HEK293T (cell line): ENCODE data around the gene DEFB131A.
"Not testable (repeated sequence)": the region's sequence is repeated elsewhere in the genome, so short reads cannot be mapped to it uniquely, and the experiment has no call there.

Experiments
- CTCF ChIA-PET: fragments of 350-600 bp; formaldehyde crosslinking; extraction: SDS; loops from one replicate; lab custom pipeline; 2021; ENCODE audit warnings: antibody characterized with exemption, inconsistent platforms; lab: Yijun Ruan, JAX
- POLR2A ChIA-PET: fragments of 350-600 bp; formaldehyde crosslinking; extraction: SDS; loops from one replicate; lab custom pipeline; 2020; ENCODE audit warnings: antibody characterized with exemption, inconsistent platforms; lab: Yijun Ruan, JAX
- DNase-seq: peaks from one replicate; pipeline ENCODE4 v3.0.0; 2012; ENCODE audit warnings: mixed read lengths; ENCODE audit errors: extremely low spot score
- ARNT ChIP-seq: fragments of 450-650 bp; IDR thresholded peaks from 2 replicates; pipeline ENCODE4 v1.6.1; 2017; ENCODE audit warnings: mild to moderate bottlenecking
- BHLHE40 ChIP-seq: fragments of 450-650 bp; IDR thresholded peaks from 2 replicates; pipeline ENCODE4 v1.6.1; 2016; ENCODE audit warnings: mild to moderate bottlenecking, moderate library complexity, borderline replicate concordance
- CTBP1 ChIP-seq: fragments of 450-650 bp; IDR thresholded peaks from 2 replicates; pipeline ENCODE4 v1.6.1; 2016; ENCODE audit warnings: borderline replicate concordance
- ELF4 ChIP-seq: fragments of 450-650 bp; IDR thresholded peaks from 2 replicates; pipeline ENCODE4 v1.6.1; 2017; ENCODE audit warnings: antibody characterized with exemption
- FOXA1 ChIP-seq: fragments of 450-650 bp; IDR thresholded peaks from 2 replicates; pipeline ENCODE4 v1.6.1; 2016; ENCODE audit warnings: mild to moderate bottlenecking
- FOXM1 ChIP-seq: fragments of 450-650 bp; IDR thresholded peaks from 2 replicates; pipeline ENCODE4 v1.6.1; 2017; ENCODE audit warnings: mild to moderate bottlenecking, borderline replicate concordance
- L3MBTL2 ChIP-seq: fragments of 450-650 bp; conservative IDR thresholded peaks from 2 replicates; pipeline ENCODE4 v1.6.1; 2016; ENCODE audit warnings: mild to moderate bottlenecking
- LEF1 ChIP-seq: fragments of 450-650 bp; IDR thresholded peaks from 2 replicates; pipeline ENCODE4 v1.6.1; 2017; ENCODE audit warnings: mild to moderate bottlenecking, borderline replicate concordance
- NFRKB ChIP-seq: fragments of 450-650 bp; IDR thresholded peaks from 2 replicates; pipeline ENCODE4 v1.6.1; 2016; ENCODE audit warnings: mild to moderate bottlenecking, moderate library complexity
- SP1 ChIP-seq: fragments of 450-650 bp; IDR thresholded peaks from 2 replicates; pipeline ENCODE4 v1.6.1; 2017
- SUZ12 ChIP-seq: fragments of 450-650 bp; IDR thresholded peaks from 2 replicates; pipeline ENCODE4 v1.6.1; 2016; ENCODE audit warnings: mild to moderate bottlenecking
- TARDBP ChIP-seq: fragments of 450-650 bp; IDR thresholded peaks from 2 replicates; pipeline ENCODE4 v1.6.1; 2016
- ZNF384 ChIP-seq: fragments of 450-650 bp; IDR thresholded peaks from 2 replicates; pipeline ENCODE4 v1.6.1; 2016
- TF ChIP-seq, protein P1 (sequence below): fragments of 450-650 bp; IDR thresholded peaks from 2 replicates; pipeline ENCODE4 v1.6.1; 2016

The DEFB131A gene

DNA sequence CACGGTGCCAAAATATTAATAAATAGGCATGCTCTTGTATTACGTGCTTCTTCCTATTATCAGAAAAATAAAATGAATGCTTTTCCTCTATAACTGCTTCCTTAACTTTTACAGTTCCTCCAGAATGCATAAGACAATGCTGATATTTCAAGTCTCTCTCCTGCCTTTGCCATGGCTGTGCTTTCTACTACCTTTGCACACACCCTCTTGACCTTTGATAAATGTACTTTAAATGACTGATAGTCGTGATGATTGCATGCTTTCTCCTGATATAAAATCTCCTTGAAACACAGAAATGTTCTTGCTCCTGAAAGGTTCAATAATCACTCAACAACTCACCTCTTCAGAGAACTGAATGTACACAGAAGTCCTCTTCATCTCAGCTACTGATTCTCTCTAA, at the start of gene DEFB131A:
TSS of gene DEFB131A (plus strand) at position 301 of the 400 bp plus-strand sequence. CDS start 120 bp downstream, outside the sequence.
- POLR2A ChIA-PET, CTCF ChIA-PET, DNase-seq: not testable (repeated sequence)

- CTCF ChIA-PET, POLR2A ChIA-PET, DNase-seq: not testable (repeated sequence)
Measured at GRCh38 chr4:9405774-9406173, 38.4 kb upstream of the DEFB131A start.

- CTCF ChIA-PET, POLR2A ChIA-PET, DNase-seq: not testable (repeated sequence)
Measured at GRCh38 chr4:9406491-9406890, 37.7 kb upstream of the DEFB131A start.

DNA sequence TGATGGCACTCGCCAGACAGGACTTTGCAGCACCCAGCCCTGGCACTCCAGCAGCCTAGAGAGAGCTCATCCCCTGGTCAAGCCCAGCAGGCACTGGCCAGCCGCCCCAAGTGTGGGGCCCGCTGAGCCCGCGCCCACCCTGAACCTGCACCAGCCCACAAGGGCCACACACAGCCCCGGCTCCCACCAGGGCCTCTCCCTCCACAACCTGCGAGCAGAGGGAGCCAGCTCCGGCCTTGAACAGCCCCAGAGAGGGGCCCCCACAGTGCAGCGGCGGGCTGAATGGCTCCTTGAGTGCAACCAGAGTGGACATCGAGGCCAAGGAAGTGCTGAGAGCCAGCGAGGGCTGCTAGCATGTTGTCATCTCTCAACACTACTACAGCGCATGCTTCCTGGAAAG, 34.4 kb upstream of the DEFB131A start:
- no peak for DNase-seq
- ChIA-PET CTCF (no interaction called here), POLR2A (no interaction called here)
- TF ChIP-seq TARDBP (no peak), FOXA1 (no peak), ELF4 (no peak), L3MBTL2 (no peak), SUZ12 (no peak), CTBP1 (no peak), ZNF384 (no peak), SP1 (no peak), ARNT (no peak), NFRKB (no peak), BHLHE40 (no peak), LEF1 (no peak), FOXM1 (no peak)
- TF ChIP-seq, protein P1, sequence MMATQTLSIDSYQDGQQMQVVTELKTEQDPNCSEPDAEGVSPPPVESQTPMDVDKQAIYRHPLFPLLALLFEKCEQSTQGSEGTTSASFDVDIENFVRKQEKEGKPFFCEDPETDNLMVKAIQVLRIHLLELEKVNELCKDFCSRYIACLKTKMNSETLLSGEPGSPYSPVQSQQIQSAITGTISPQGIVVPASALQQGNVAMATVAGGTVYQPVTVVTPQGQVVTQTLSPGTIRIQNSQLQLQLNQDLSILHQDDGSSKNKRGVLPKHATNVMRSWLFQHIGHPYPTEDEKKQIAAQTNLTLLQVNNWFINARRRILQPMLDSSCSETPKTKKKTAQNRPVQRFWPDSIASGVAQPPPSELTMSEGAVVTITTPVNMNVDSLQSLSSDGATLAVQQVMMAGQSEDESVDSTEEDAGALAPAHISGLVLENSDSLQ = no peak

DNA sequence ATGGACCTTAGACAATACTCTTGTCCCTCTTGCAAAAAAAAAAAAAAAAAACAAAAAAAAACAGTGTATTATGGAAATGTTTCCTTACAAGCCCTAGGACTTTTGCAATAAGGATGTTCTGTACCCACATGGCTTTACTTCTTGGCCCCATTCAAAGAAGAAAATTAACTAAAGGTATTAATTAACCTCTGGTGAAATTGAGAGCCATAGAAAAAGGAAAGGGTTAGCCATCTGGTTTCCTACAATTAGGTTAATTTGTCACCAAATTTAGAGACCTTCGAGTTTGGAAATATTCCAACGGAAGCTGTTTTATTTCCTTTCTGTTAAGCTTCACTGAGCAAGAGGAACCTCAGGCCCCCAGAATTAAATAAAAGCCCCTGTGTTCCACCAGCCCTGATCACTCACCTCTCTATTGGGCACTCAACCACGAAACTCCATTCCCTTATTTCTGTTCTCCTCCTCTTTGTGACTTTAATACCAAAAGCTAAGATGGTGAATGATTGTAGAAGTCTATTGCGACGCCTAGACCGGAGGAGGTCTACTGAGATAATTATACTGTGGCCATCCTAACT, 22.2 kb upstream of the DEFB131A start:
- CTCF ChIA-PET, DNase-seq, POLR2A ChIA-PET: not testable (repeated sequence)

- CTCF ChIA-PET, POLR2A ChIA-PET: not testable (repeated sequence)
Measured at GRCh38 chr4:9425916-9426315, 18.3 kb upstream of the DEFB131A start.

GRCh38 chr4:9430061-9430460, 14.2 kb upstream of the DEFB131A start:
- POLR2A ChIA-PET = not testable (repeated sequence)

More at GRCh38 chr4:9425916-9426315, 18.3 kb upstream of the DEFB131A start:
- DNase-seq = not testable (repeated sequence)

DNA sequence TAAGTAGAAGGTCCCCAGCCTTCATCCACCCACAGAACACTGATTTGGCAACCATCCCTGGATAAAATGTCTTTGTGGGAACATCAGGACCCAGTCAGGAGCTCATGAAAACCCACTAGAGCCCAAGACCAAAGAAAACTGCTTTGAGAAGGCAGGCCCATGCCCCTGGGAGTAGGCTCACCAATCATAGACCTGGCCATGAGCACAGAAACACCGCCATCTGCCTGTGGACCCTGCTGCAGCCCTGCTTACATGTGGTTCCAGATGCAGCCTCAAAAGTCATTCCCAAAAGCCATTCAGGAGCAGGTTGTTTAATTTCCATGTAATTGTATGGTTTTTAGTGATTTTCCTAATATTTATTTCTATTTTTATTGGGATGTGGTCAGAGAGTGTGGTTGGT, 10.9 kb upstream of the DEFB131A start:
- POLR2A ChIA-PET, CTCF ChIA-PET, DNase-seq: not testable (repeated sequence)

More at GRCh38 chr4:9430061-9430460, 14.2 kb upstream of the DEFB131A start:
- not testable (repeated sequence) for DNase-seq
- CTCF ChIA-PET = interaction anchor here (0.6 kb wide), 1 partner anchor 19 kb away, joined by 3 read pairs; no protein-coding TSS in a partner anchor

GRCh38 chr4:9436728-9437127, 7.5 kb upstream of the DEFB131A start:
- POLR2A ChIA-PET, DNase-seq, CTCF ChIA-PET: not testable (repeated sequence)

DNA sequence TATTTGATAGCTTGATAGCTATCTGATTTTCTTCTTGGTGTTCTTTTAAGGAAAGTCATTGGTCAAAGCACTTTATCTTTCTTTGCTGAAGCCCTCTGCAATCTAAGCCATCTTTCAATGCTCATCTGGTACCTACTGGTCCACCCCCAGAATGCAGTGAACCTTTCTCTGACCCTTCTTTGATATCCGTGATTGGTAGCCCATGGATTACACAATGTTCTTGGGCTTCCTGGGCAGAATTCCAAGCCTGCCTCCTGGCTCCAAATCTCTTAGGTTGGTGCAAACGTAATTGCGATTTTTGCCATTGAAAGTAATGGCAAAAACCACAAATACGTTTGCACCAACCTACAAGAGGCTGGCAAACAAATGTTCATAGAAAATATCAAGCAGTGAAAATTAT, 1.9 kb upstream of the DEFB131A start:
- POLR2A ChIA-PET, CTCF ChIA-PET, DNase-seq: not testable (repeated sequence)

DNA sequence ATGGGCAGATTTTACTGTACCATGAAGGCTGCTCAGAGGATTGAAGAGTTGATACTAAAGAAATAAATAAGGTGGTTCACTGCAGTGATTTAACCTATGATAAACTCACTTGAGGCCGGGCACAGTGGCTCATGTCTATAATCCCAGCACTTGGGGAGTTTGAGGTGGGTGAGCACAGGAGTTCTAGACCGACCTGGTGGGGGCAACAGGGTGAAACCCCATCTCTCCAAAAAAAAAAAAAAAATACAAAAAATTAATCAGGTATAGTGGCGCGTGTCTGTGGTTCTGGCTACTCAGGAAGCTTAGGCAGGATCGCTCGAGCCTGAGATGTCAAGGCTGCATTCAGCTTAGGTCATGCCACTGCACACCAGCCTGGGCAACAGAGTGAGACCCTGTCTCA, 467 bp downstream of the DEFB131A start:
- POLR2A ChIA-PET = not testable (repeated sequence)

GRCh38 chr4:9452251-9452650, 8.0 kb downstream of the DEFB131A start:
- POLR2A ChIA-PET, CTCF ChIA-PET: not testable (repeated sequence)

More for the DNA sequence above, 467 bp downstream of the DEFB131A start:
- DNase-seq, CTCF ChIA-PET: not testable (repeated sequence)

DNA sequence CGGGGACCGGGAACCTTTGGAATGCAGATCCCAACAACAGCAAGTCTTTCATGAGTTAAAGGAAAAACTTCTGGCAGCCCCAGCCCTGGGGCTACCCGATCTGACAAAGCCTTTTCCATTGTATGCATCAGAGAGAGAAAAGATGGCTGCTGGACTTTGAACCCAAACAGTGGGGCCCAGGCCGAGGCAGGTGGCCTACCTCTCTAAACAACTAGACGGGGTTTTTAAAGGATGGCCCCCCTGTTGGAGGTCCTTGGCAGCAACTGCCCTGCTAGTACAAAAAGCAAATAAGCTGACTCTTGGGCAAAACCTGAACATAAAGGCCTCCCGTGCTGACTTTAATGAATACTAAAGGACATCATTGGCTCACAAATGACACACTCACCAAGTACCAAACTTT, 10.1 kb downstream of the DEFB131A start:
- DNase-seq, CTCF ChIA-PET, POLR2A ChIA-PET: not testable (repeated sequence)

More at GRCh38 chr4:9452251-9452650, 8.0 kb downstream of the DEFB131A start:
- DNase-seq = not testable (repeated sequence)

DNA sequence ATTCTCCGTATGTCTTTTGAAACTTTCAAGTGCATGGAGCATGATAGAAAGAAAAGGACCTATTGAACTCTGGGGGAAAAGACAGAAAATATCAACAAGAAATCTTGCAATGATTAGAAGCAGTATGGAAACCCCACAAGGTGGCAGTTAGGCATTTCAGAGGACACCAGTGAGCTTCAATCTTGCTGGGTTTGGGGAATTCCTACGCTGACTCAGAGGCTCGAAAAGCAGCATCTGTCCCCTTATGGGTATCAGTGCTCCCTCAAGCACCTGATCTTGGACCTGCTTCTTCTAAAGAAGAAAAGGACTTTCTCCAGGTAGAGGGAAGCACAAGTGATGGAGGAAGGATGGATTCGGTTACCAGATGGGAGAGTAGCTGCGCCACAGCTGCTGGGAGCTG, 10.8 kb downstream of the DEFB131A start:
- CTCF ChIA-PET, DNase-seq: not testable (repeated sequence)

DNA sequence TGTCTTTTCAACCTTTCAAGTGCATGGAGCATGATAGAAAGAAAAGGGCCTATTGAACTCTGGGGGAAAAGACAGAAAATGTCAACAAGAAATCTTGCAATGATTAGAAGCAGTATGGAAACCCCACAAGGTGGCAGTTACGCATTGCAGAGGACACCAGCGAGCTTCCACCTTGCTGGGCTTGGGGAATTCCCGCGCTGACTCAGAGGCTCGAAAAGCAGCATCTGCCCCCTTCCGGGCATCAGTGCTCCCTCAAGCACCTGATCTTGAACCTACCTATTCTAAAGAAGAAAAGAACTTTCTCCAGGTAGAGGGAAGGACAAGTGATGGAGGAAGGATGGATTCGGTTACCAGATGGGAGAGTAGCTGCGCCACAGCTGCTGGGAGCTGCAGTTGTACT, 35.3 kb downstream of the DEFB131A start:
- CTCF ChIA-PET, DNase-seq, POLR2A ChIA-PET: not testable (repeated sequence)

More for the DNA sequence above, 10.8 kb downstream of the DEFB131A start:
- POLR2A ChIA-PET = not testable (repeated sequence)

- DNase-seq, CTCF ChIA-PET, POLR2A ChIA-PET: not testable (repeated sequence)
Measured at GRCh38 chr4:9480066-9480465, 35.9 kb downstream of the DEFB131A start.
